ENCODE results near the gene SLC35G1. TPM values are rescaled to one million over a fixed set of nuclear protein-coding genes. Genes with fewer than 3 reads are reported as not detected.

SLC35G1 gene
- total and polyA plus RNA-seq, 2 of the 13 experiments (the other 11 are each of a cell fraction or from before 2014, with no cell fraction given), result 2.5 to 4.5 TPM

GRCh38 chr10:93844979-93845626, 48.7 kb upstream of the SLC35G1 start (continued):
- TF ChIP-seq TMF1 (CRISPR knock-in tag; IDR thresholded peaks at IDR 0.05; ENCODE audit: low read depth), result no peak
- no peak for TF ChIP-seq NFIB (CRISPR knock-in tag; IDR thresholded peaks at IDR 0.05; ENCODE audit: borderline replicate concordance)
- TF ChIP-seq MAFG (CRISPR knock-in tag; IDR thresholded peaks at IDR 0.05), result no peak
- no peak for TF ChIP-seq ZNF414 (CRISPR knock-in tag; IDR thresholded peaks at IDR 0.05)
- TF ChIP-seq KLF11 (CRISPR knock-in tag; IDR thresholded peaks at IDR 0.05), result no peak
- TF ChIP-seq ZNF3 (CRISPR knock-in tag; IDR thresholded peaks at IDR 0.05), result no peak

GRCh38 chr10:93849593-93849992, 44.2 kb upstream of the SLC35G1 start:
- Histone ChIP-seq H3K36me3 (replicated peaks in 1 of 2; ENCODE audit: control insufficient read depth in 1 of 2, insufficient read depth in 2 of 2, low read length in 2 of 2) (no peaks in the 10 kb centered on the region), H3K4me2 (ENCODE audit: low read depth, low read length) (no peak overlapping the region), H3K27ac (ENCODE audit: extremely low read length, insufficient read depth, low read length) (no peak overlapping the region), H4K20me1 (ENCODE audit: insufficient read depth, low read length) (no peaks in the 10 kb centered on the region), H3K27me3 (ENCODE audit: control insufficient read depth in 1 of 2, insufficient read depth in 2 of 2, low read length in 2 of 2) (peaks cover 0 to 27% of the 10 kb centered on the region in 2 experiments; a peak in 3 of 5 replicates), H3K79me2 (ENCODE audit: insufficient read depth, low read length) (no peaks in the 10 kb centered on the region), H3K4me3 (replicated peaks in 1 of 3; ENCODE audit: insufficient read depth in 1 of 3, low read depth in 2 of 3, low read length in 3 of 3) (no peak overlapping the region), H3K9me3 (ENCODE audit: low read length) (peaks cover 6% of the 10 kb centered on the region; the same call in 1 of the 2 replicates), H2AFZ (ENCODE audit: low read length) (no peak overlapping the region), H3K4me1 (ENCODE audit: insufficient read depth, low read length) (no peaks in the 10 kb centered on the region), H3K9ac (ENCODE audit: insufficient read depth, low read depth, low read length) (no peak overlapping the region)
- ATAC-seq, result no peak
- no peak for TF ChIP-seq ZBTB21 (CRISPR knock-in tag; IDR thresholded peaks at IDR 0.05)
- TF ChIP-seq ZNF562 (CRISPR knock-in tag; IDR thresholded peaks at IDR 0.05; ENCODE audit: borderline replicate concordance), result no peak
- no peak for TF ChIP-seq CERS6 (CRISPR knock-in tag; IDR thresholded peaks at IDR 0.05)
- no peak for TF ChIP-seq DNMT3B (CRISPR knock-in tag; conservative IDR thresholded peaks at IDR 0.05)
- FAIRE-seq, result no peak
- BruUV-seq (replicated peaks), result no TSS peak
- ChIA-PET CTCF (ENCODE audit: low intra/inter-chr PET ratio, low total read pairs) (no interaction called here), POLR2A (no interaction called here)
- in situ Hi-C loops (cut with HindIII; ENCODE audit: extremely low pct_ligation_motif_present, low pct_unique_long_range_greater_than_20kb), result no loop called here
- no peak for DNase-seq (ENCODE audit: low spot score)
- WGBS (ENCODE audit: low lambda C conversion rate), result 53% methylated on average over 4 of the region's 4 CpGs
- intact Hi-C loops (cut with micrococcal nuclease; ENCODE audit: unreplicated experiment), result no loop called here

Measured in HepG2 (cell line).